HepG2 (cell line): ENCODE data around the gene BAIAP3. TPM values are rescaled to one million over a fixed set of nuclear protein-coding genes. Genes with fewer than 3 reads are reported as not detected.

Source experiments
- ERF ChIP-seq: IDR thresholded peaks from 2 replicates; pipeline ENCODE4 v1.6.1; 2018; ENCODE audit warnings: missing biosample characterization, missing genetic modification reagents
- HIVEP1 ChIP-seq: sonication (generic); formaldehyde crosslinking; IDR thresholded peaks from 2 replicates; pipeline ENCODE4 v1.4.0; 2020; ENCODE audit warnings: mild to moderate bottlenecking, missing genetic modification reagents
- KMT2A ChIP-seq: sonication (generic); formaldehyde crosslinking; IDR thresholded peaks from 2 replicates; pipeline ENCODE4 v1.4.0; 2020; ENCODE audit warnings: missing genetic modification reagents
- LCORL ChIP-seq, 2 experiments: fragments of 450-650 bp in 1 of 2; sonication (generic) in 1 of 2; formaldehyde crosslinking in 1 of 2; IDR thresholded peaks; 2 replicates each; pipeline versions ENCODE4 v1.5.0 to v1.6.1; 2017 to 2020; ENCODE audit warnings: antibody characterized with exemption in 1 of 2, missing genetic modification reagents in 1 of 2
- NFKBIZ ChIP-seq: IDR thresholded peaks from 2 replicates; pipeline ENCODE4 v1.6.1; 2018; ENCODE audit warnings: missing genetic modification reagents, missing compliant biosample characterization
- SALL2 ChIP-seq: sonication (generic); formaldehyde crosslinking; IDR thresholded peaks from 2 replicates; pipeline ENCODE4 v1.8.1; 2023; ENCODE audit warnings: mild to moderate bottlenecking, missing genetic modification reagents, inconsistent platforms
- SIX4 ChIP-seq: sonication (generic); formaldehyde crosslinking; IDR thresholded peaks from 2 replicates; pipeline ENCODE4 v1.4.0; 2020; ENCODE audit warnings: missing genetic modification reagents
- SOX5 ChIP-seq: IDR thresholded peaks from 2 replicates; pipeline ENCODE4 v1.6.1; 2016; ENCODE audit warnings: borderline replicate concordance
- SRF ChIP-seq: IDR thresholded peaks from 2 replicates; pipeline ENCODE4 v1.6.1; 2011; ENCODE audit warnings: mild to moderate bottlenecking, low read depth, low read length, moderate library complexity
- ZFX ChIP-seq: sonication (generic); formaldehyde crosslinking; IDR thresholded peaks from 2 replicates; pipeline ENCODE4 v1.4.0; 2020; ENCODE audit warnings: mild to moderate bottlenecking, low read depth, missing genetic modification reagents, moderate library complexity
- ZNF24 ChIP-seq: fragments of 450-650 bp; IDR thresholded peaks from 2 replicates; pipeline ENCODE4 v1.6.1; 2017; ENCODE audit warnings: antibody characterized with exemption, mild to moderate bottlenecking
- ZNF331 ChIP-seq: sonication (generic); formaldehyde crosslinking; IDR thresholded peaks from 2 replicates; pipeline ENCODE4 v1.4.0; 2020; ENCODE audit warnings: missing genetic modification reagents
- ZNF503 ChIP-seq: sonication (generic); formaldehyde crosslinking; IDR thresholded peaks from 2 replicates; pipeline ENCODE4 v1.4.0; 2020; ENCODE audit warnings: missing genetic modification reagents
- ZNF577 ChIP-seq: sonication (generic); formaldehyde crosslinking; IDR thresholded peaks from 2 replicates; pipeline ENCODE4 v1.4.0; 2020; ENCODE audit warnings: mild to moderate bottlenecking, low read depth, missing genetic modification reagents, borderline replicate concordance
- ZNF580 ChIP-seq: IDR thresholded peaks from 2 replicates; pipeline ENCODE4 v1.6.1; 2016; ENCODE audit warnings: low read depth, borderline replicate concordance
- ZNF883 ChIP-seq: sonication (generic); formaldehyde crosslinking; IDR thresholded peaks from 2 replicates; pipeline ENCODE4 v1.5.1; 2020; ENCODE audit warnings: mild to moderate bottlenecking, missing genetic modification reagents; ENCODE audit errors: not compliant biosample characterization
- ZSCAN21 ChIP-seq: sonication (generic); formaldehyde crosslinking; IDR thresholded peaks from 2 replicates; pipeline ENCODE4 v1.8.0; 2022; ENCODE audit warnings: mild to moderate bottlenecking, missing genetic modification reagents, moderate library complexity, borderline replicate concordance
- polyA plus RNA-seq, 8 experiments: library from polyadenylated mRNA; depleted of rRNA in 3 of 8; stranded (reverse) in 7 of 8; unstranded in 1 of 8; fragments of >200 nt; fragmentation: Illumina TruSeq in 4 of 8; extraction: Trizol in 4 of 8; gene quantifications; 2 replicates each; pipeline versions ENCODE4 v1.2.1 to v1.2.3, GENCODE V29; 2011 to 2016; ENCODE audit warnings: low read depth in 4 of 8, missing spikeins in 1 of 8, mixed read lengths in 1 of 8; ENCODE audit not compliant: insufficient read depth in 1 of 8
- total RNA-seq, 5 experiments: library from RNA; depleted of rRNA; stranded (reverse); fragments of >200 nt; fragmentation: Illumina TruSeq; extraction: Trizol; gene quantifications; 2 replicates each; pipeline ENCODE4 v1.2.3, GENCODE V29; 2016; ENCODE audit warnings: low read depth in 1 of 5
- TF ChIP-seq, protein P1 (sequence below): sonication (generic); formaldehyde crosslinking; IDR thresholded peaks from 2 replicates; pipeline ENCODE4 v1.8.0; 2023; ENCODE audit warnings: mild to moderate bottlenecking, missing genetic modification reagents
- TF ChIP-seq, protein P2 (sequence below): sonication (generic); formaldehyde crosslinking; conservative IDR thresholded peaks from 2 replicates; pipeline ENCODE4 v1.8.0; 2022; ENCODE audit warnings: missing genetic modification reagents
- TF ChIP-seq, protein P3 (sequence below): sonication (generic); formaldehyde crosslinking; IDR thresholded peaks from 2 replicates; pipeline ENCODE4 v1.5.0; 2020; ENCODE audit warnings: mild to moderate bottlenecking, missing genetic modification reagents, borderline replicate concordance

BAIAP3 gene
- total and polyA plus RNA-seq, 2 of the 13 experiments (the other 11 are each of a cell fraction or from before 2014, with no cell fraction given) = 3.2 to 5.7 TPM

DNA sequence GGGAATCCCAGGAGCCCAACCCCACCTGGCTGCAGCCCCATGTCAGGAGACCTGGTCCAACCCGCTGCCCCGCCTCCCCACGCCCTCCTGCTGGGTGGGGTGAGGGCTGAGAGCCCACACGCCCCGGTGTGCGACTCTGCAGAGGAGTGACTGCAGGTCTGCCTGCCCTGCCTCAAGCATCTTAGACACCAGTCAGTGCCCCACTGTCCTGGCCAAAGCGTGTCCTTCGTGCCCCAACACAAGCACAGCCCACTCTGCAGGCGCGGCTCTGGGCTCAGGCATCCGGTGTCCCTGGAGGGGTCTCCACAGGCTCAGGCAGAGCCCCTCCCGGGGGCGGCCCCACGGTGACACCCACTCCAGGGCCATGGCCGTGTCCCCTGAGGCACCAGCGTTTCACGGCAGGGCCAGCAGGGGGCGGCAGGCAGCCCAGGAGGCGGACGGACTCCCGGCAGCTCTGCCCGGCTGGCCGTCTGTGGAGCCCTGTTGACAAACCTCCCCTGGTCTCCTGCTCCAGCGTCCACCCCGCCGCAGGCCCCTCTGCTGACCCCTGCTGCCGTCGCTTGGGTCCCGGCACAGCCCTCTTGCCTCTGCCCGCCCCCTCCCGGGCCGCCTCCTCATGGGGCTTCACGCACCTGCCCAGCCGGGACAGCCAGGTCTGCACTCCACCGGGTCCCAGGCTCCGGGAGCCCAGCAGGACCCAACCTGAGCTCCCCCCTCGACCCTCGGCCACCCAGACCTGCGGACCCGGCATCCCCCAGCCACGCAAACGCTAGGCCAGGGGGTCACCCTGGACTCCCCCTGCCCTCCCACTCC is 32.6 kb upstream of the BAIAP3 start (continued):
- TF ChIP-seq, protein P1, sequence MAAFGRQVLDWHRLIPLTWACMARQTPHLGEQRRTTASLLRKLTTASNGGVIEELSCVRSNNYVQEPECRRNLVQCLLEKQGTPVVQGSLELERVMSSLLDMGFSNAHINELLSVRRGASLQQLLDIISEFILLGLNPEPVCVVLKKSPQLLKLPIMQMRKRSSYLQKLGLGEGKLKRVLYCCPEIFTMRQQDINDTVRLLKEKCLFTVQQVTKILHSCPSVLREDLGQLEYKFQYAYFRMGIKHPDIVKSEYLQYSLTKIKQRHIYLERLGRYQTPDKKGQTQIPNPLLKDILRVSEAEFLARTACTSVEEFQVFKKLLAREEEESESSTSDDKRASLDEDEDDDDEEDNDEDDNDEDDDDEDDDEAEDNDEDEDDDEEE (CRISPR knock-in tag) = no peak
- TF ChIP-seq SALL2 (no peak), KMT2A (CRISPR knock-in tag) (no peak), ZNF331 (CRISPR knock-in tag) (no peak; the same call in 1 of the 2 replicates), SIX4 (no peak), NFKBIZ (CRISPR knock-in tag) (no peak), SOX5 (CRISPR knock-in tag) (0 out of 2 replicates have a peak, but pooled peaks have one; percentile 20), ERF (CRISPR knock-in tag) (peak; percentile 46; the same call in 1 of the 2 replicates), ZNF577 (CRISPR knock-in tag) (no peak), ZSCAN21 (CRISPR knock-in tag) (no peak), ZNF24 (peak; percentile 82), LCORL (IDR thresholded peaks at IDR 0.05) (no peak), LCORL (CRISPR knock-in tag; IDR thresholded peaks at IDR 0.05) (peak; percentile 40; the same call in 1 of the 2 replicates), SRF (no peak), ZFX (CRISPR knock-in tag) (0 out of 2 replicates have a peak, but pooled peaks have one; percentile 18), HIVEP1 (CRISPR knock-in tag) (0 out of 2 replicates have a peak, but pooled peaks have one; percentile 32), ZNF883 (CRISPR knock-in tag) (no peak), ZNF580 (CRISPR knock-in tag) (peak; percentile 22; the same call in 1 of the 2 replicates), ZNF503 (CRISPR knock-in tag) (no peak)
- TF ChIP-seq, protein P2, sequence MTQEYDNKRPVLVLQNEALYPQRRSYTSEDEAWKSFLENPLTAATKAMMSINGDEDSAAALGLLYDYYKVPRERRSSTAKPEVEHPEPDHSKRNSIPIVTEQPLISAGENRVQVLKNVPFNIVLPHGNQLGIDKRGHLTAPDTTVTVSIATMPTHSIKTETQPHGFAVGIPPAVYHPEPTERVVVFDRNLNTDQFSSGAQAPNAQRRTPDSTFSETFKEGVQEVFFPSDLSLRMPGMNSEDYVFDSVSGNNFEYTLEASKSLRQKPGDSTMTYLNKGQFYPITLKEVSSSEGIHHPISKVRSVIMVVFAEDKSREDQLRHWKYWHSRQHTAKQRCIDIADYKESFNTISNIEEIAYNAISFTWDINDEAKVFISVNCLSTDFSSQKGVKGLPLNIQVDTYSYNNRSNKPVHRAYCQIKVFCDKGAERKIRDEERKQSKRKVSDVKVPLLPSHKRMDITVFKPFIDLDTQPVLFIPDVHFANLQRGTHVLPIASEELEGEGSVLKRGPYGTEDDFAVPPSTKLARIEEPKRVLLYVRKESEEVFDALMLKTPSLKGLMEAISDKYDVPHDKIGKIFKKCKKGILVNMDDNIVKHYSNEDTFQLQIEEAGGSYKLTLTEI (CRISPR knock-in tag) = no peak
- TF ChIP-seq, protein P3, sequence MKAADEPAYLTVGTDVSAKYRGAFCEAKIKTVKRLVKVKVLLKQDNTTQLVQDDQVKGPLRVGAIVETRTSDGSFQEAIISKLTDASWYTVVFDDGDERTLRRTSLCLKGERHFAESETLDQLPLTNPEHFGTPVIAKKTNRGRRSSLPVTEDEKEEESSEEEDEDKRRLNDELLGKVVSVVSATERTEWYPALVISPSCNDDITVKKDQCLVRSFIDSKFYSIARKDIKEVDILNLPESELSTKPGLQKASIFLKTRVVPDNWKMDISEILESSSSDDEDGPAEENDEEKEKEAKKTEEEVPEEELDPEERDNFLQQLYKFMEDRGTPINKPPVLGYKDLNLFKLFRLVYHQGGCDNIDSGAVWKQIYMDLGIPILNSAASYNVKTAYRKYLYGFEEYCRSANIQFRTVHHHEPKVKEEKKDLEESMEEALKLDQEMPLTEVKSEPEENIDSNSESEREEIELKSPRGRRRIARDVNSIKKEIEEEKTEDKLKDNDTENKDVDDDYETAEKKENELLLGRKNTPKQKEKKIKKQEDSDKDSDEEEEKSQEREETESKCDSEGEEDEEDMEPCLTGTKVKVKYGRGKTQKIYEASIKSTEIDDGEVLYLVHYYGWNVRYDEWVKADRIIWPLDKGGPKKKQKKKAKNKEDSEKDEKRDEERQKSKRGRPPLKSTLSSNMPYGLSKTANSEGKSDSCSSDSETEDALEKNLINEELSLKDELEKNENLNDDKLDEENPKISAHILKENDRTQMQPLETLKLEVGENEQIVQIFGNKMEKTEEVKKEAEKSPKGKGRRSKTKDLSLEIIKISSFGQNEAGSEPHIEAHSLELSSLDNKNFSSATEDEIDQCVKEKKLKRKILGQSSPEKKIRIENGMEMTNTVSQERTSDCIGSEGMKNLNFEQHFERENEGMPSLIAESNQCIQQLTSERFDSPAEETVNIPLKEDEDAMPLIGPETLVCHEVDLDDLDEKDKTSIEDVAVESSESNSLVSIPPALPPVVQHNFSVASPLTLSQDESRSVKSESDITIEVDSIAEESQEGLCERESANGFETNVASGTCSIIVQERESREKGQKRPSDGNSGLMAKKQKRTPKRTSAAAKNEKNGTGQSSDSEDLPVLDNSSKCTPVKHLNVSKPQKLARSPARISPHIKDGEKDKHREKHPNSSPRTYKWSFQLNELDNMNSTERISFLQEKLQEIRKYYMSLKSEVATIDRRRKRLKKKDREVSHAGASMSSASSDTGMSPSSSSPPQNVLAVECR (CRISPR knock-in tag) = peak; percentile 32; the same call in 1 of the 2 replicates
